ENCODE measurements around the gene P2RY14.
A peak's percentile ranks its signal among the peaks of the same experiment; 100 is the strongest.

Gene P2RY14

DNA sequence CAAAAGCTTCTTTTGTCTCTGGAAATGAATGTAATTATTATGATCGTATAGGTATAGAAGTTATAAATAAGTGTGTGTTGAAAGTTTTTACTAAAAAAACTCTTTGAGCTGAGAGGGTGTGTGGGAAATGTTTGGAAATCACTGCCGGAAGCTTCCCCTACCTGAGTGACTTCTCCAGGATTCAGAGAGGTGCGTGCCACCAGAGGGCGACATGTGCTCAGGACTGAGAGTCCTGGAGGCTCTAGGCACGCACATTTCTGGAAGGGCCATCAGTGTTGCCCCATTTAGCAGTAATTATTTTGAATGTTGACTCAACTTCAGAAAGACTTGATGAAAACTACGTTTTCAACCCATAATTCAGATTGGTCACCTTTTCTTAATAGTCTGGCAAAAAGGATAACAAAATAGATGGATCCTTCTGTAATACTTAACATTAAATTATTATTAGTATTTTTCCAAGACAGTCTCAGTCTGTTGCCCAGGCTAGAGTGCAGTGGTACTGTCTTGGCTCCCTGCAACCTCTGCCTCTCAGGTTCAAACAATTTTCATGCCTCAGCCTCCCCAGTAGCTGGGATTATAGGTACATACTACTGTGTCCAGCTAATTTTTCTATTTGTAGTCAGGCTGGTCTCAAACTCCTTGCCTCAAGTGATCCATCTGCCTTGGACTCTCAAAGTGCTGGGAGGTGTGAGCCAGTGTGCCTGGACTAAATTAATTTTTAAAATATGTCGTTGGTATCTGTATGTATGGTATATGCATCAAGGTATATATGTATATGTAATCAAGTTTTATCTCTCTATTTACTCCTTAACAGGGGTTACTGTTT lies 109.9 kb downstream of the P2RY14 start:
- no peaks in the 10 kb centered on the region for H3K36me3 ChIP-seq (replicated peaks; ENCODE audit: insufficient read depth, low read length)
- no peaks in the 10 kb centered on the region for H3K9me3 ChIP-seq (replicated peaks; ENCODE audit: insufficient read depth, low read length)
- no peaks in the 10 kb centered on the region for H3K79me2 ChIP-seq (ENCODE audit: low read length)
- H3K4me2 ChIP-seq (ENCODE audit: low read depth, low read length) = no peak overlapping the region
- DNase-seq = peak; percentile 64
- no peaks in the 10 kb centered on the region for H3K9me2 ChIP-seq (replicated peaks; ENCODE audit: insufficient read depth, low read length)
- H3K27me3 ChIP-seq (replicated peaks; ENCODE audit: insufficient read depth, low read length) = no peaks in the 10 kb centered on the region
- H3K4me1 ChIP-seq (ENCODE audit: low read length) = peaks cover 23% of the 10 kb centered on the region
- H3F3A ChIP-seq (ENCODE audit: insufficient read depth, low read length) = peaks cover 6% of the 10 kb centered on the region; the same call in 1 of the 2 replicates
- TF ChIP-seq, protein P1, sequence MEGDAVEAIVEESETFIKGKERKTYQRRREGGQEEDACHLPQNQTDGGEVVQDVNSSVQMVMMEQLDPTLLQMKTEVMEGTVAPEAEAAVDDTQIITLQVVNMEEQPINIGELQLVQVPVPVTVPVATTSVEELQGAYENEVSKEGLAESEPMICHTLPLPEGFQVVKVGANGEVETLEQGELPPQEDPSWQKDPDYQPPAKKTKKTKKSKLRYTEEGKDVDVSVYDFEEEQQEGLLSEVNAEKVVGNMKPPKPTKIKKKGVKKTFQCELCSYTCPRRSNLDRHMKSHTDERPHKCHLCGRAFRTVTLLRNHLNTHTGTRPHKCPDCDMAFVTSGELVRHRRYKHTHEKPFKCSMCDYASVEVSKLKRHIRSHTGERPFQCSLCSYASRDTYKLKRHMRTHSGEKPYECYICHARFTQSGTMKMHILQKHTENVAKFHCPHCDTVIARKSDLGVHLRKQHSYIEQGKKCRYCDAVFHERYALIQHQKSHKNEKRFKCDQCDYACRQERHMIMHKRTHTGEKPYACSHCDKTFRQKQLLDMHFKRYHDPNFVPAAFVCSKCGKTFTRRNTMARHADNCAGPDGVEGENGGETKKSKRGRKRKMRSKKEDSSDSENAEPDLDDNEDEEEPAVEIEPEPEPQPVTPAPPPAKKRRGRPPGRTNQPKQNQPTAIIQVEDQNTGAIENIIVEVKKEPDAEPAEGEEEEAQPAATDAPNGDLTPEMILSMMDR (IDR thresholded peaks at IDR 0.05; ENCODE audit: low read length) = peak; percentile 87
- TF ChIP-seq EZH2phosphoT487 (IDR thresholded peaks at IDR 0.05; ENCODE audit: low read length) (no peak), EZH2 (optimal IDR thresholded peaks at IDR 0.05; ENCODE audit: low read depth, low read length) (no peak)
- no peak overlapping the region for H3K9ac ChIP-seq (ENCODE audit: low read length)
- no peak overlapping the region for H3K27ac ChIP-seq (ENCODE audit: low read length)
- no peak overlapping the region for H3K4me3 ChIP-seq (ENCODE audit: low read length)
- H2AFZ ChIP-seq (ENCODE audit: low read length) = no peak overlapping the region
- H4K20me1 ChIP-seq (ENCODE audit: insufficient read depth, low read length) = no peaks in the 10 kb centered on the region

- no peaks in the 10 kb centered on the region for H3K79me2 ChIP-seq (ENCODE audit: low read length)
- no peak overlapping the region for H3K27ac ChIP-seq (ENCODE audit: low read length)
- H4K20me1 ChIP-seq (ENCODE audit: insufficient read depth, low read length) = no peaks in the 10 kb centered on the region
- TF ChIP-seq, protein P1 (IDR thresholded peaks at IDR 0.05; ENCODE audit: low read length) = peak; percentile 24; the same call in 1 of the 2 replicates
- TF ChIP-seq EZH2phosphoT487 (IDR thresholded peaks at IDR 0.05; ENCODE audit: low read length) = no peak
- TF ChIP-seq EZH2 (optimal IDR thresholded peaks at IDR 0.05; ENCODE audit: low read depth, low read length) = no peak
- H3K9ac ChIP-seq (ENCODE audit: low read length) = no peak overlapping the region
- H3K4me2 ChIP-seq (ENCODE audit: low read depth, low read length) = no peak overlapping the region
- peaks cover 6% of the 10 kb centered on the region; the same call in 1 of the 2 replicates for H3F3A ChIP-seq (ENCODE audit: insufficient read depth, low read length)
- no peak for DNase-seq
- no peak overlapping the region for H2AFZ ChIP-seq (ENCODE audit: low read length)
- H3K9me2 ChIP-seq (replicated peaks; ENCODE audit: insufficient read depth, low read length) = no peaks in the 10 kb centered on the region
- no peaks in the 10 kb centered on the region for H3K9me3 ChIP-seq (replicated peaks; ENCODE audit: insufficient read depth, low read length)
- no peak overlapping the region for H3K4me3 ChIP-seq (ENCODE audit: low read length)
- no peaks in the 10 kb centered on the region for H3K36me3 ChIP-seq (replicated peaks; ENCODE audit: insufficient read depth, low read length)
- H3K27me3 ChIP-seq (replicated peaks; ENCODE audit: insufficient read depth, low read length) = no peaks in the 10 kb centered on the region
- peaks cover 16% of the 10 kb centered on the region for H3K4me1 ChIP-seq (ENCODE audit: low read length)
Observed at GRCh38 chr3:151166161-151166560, 112.2 kb downstream of the P2RY14 start.

GRCh38 chr3:151165226-151165625 lies 113.1 kb downstream of the P2RY14 start:
- no peak for DNase-seq
- H3K4me2 ChIP-seq (ENCODE audit: low read depth, low read length) = no peak overlapping the region
- no peaks in the 10 kb centered on the region for H3K79me2 ChIP-seq (ENCODE audit: low read length)
- no peak overlapping the region for H2AFZ ChIP-seq (ENCODE audit: low read length)
- no peaks in the 10 kb centered on the region for H3K27me3 ChIP-seq (replicated peaks; ENCODE audit: insufficient read depth, low read length)
- peaks cover 6% of the 10 kb centered on the region; the same call in 1 of the 2 replicates for H3F3A ChIP-seq (ENCODE audit: insufficient read depth, low read length)
- TF ChIP-seq EZH2phosphoT487 (IDR thresholded peaks at IDR 0.05; ENCODE audit: low read length) (no peak), EZH2 (optimal IDR thresholded peaks at IDR 0.05; ENCODE audit: low read depth, low read length) (no peak)
- TF ChIP-seq, protein P1 (IDR thresholded peaks at IDR 0.05; ENCODE audit: low read length) = no peak
- no peaks in the 10 kb centered on the region for H3K36me3 ChIP-seq (replicated peaks; ENCODE audit: insufficient read depth, low read length)
- H3K27ac ChIP-seq (ENCODE audit: low read length) = no peak overlapping the region
- H3K9ac ChIP-seq (ENCODE audit: low read length) = no peak overlapping the region
- no peaks in the 10 kb centered on the region for H4K20me1 ChIP-seq (ENCODE audit: insufficient read depth, low read length)
- H3K4me3 ChIP-seq (ENCODE audit: low read length) = no peak overlapping the region
- H3K9me3 ChIP-seq (replicated peaks; ENCODE audit: insufficient read depth, low read length) = no peaks in the 10 kb centered on the region
- no peaks in the 10 kb centered on the region for H3K9me2 ChIP-seq (replicated peaks; ENCODE audit: insufficient read depth, low read length)
- H3K4me1 ChIP-seq (ENCODE audit: low read length) = peaks cover 8% of the 10 kb centered on the region; the same call in 1 of the 2 replicates
